Fibroblast of lung (primary cell): ENCODE results near the gene SGK1. TPM values are rescaled to one million over a fixed set of nuclear protein-coding genes. Genes with fewer than 3 reads are reported as not detected.

Experiments
- DNase-seq, 2 donors: peaks; one replicate each; pipeline versions ENCODE4 v3.0.0 to v3.0.0-alpha.2; 2010; ENCODE audit warnings: low read depth in 2 of 2
- H2AFZ ChIP-seq: 2 replicates; pipeline ENCODE4 v1.5.1; 2012; ENCODE audit warnings: low read length, control low read depth, inconsistent platforms
- H3K27ac ChIP-seq: 2 replicates; pipeline ENCODE4 v1.5.1; 2011; ENCODE audit warnings: low read length, control low read depth; ENCODE audit not compliant: insufficient read depth
- H3K27me3 ChIP-seq: 2 replicates; pipeline ENCODE4 v1.5.1; 2011; ENCODE audit warnings: mild to moderate bottlenecking, low read length; ENCODE audit not compliant: control insufficient read depth, insufficient read depth
- H3K36me3 ChIP-seq: 2 replicates; pipeline ENCODE4 v1.5.1; 2011; ENCODE audit warnings: low read length; ENCODE audit not compliant: control insufficient read depth, insufficient read depth
- H3K4me1 ChIP-seq: 2 replicates; pipeline ENCODE4 v1.5.1; 2011; ENCODE audit warnings: low read length; ENCODE audit not compliant: control insufficient read depth, insufficient read depth; ENCODE audit errors: extremely low read depth
- H3K4me2 ChIP-seq: 2 replicates; pipeline ENCODE4 v1.5.1; 2011; ENCODE audit warnings: low read length, control low read depth; ENCODE audit not compliant: insufficient read depth; ENCODE audit errors: extremely low read depth
- H3K4me3 ChIP-seq, 4 experiments: fragments of 200-600 bp in 1 of 4; sonication (generic) in 1 of 4; replicated peaks in 1 of 4; 2 replicates each; pipeline ENCODE4 v1.5.1; 2011 to 2016; ENCODE audit warnings: low read length in 4 of 4, low read depth in 3 of 4, mild to moderate bottlenecking in 3 of 4, control low read depth in 2 of 4, inconsistent platforms in 1 of 4, mixed read lengths in 1 of 4; ENCODE audit not compliant: insufficient read depth in 1 of 4; ENCODE audit errors: control extremely low read depth in 1 of 4
- H3K79me2 ChIP-seq: 2 replicates; pipeline ENCODE4 v1.5.1; 2012; ENCODE audit warnings: mild to moderate bottlenecking, low read length, inconsistent platforms; ENCODE audit not compliant: control insufficient read depth, insufficient read depth
- H3K9ac ChIP-seq: 2 replicates; pipeline ENCODE4 v1.5.1; 2011; ENCODE audit warnings: mild to moderate bottlenecking, low read length, control low read depth; ENCODE audit not compliant: insufficient read depth
- H3K9me3 ChIP-seq: 2 replicates; pipeline ENCODE4 v1.5.1; 2012; ENCODE audit warnings: low read depth, low read length; ENCODE audit not compliant: control insufficient read depth, insufficient read depth
- H4K20me1 ChIP-seq: 2 replicates; pipeline ENCODE4 v1.5.1; 2011; ENCODE audit warnings: low read length; ENCODE audit not compliant: control insufficient read depth, insufficient read depth; ENCODE audit errors: extremely low read depth
- EZH2 ChIP-seq: IDR thresholded peaks from 2 replicates; pipeline ENCODE4 v1.5.1; 2012; ENCODE audit warnings: low read length, control low read depth, mild to moderate bottlenecking; ENCODE audit errors: missing control alignments
- polyA plus RNA-seq, 2 donors: library from polyadenylated mRNA; depleted of rRNA in 1 of 2; stranded (reverse) in 1 of 2; unstranded in 1 of 2; fragments of >200 nt; gene quantifications; 2 replicates each; pipeline ENCODE4 v1.2.1, GENCODE V29; 2011 to 2012; ENCODE audit warnings: missing spikeins in 1 of 2
- total RNA-seq: library from RNA; depleted of rRNA; stranded (reverse); fragments of >200 nt; gene quantifications from 2 replicates; pipeline ENCODE4 v1.2.1, GENCODE V29; 2014
- TF ChIP-seq, protein P1 (sequence below), 2 donors: IDR thresholded peaks in 1 of 2; conservative IDR thresholded peaks in 1 of 2; 1 replicate in 1 of 2; 2 replicates in 1 of 2; pipeline ENCODE4 v1.5.1; 2011 to 2012; ENCODE audit warnings: low read length in 2 of 2, control low read depth in 1 of 2, inconsistent platforms in 1 of 2, low read depth in 1 of 2, mild to moderate bottlenecking in 1 of 2

The SGK1 gene
- total and polyA plus RNA-seq, 2 donors (not counting 1 experiment from before 2014, with no cell fraction given), result 132 to 154 TPM

DNA sequence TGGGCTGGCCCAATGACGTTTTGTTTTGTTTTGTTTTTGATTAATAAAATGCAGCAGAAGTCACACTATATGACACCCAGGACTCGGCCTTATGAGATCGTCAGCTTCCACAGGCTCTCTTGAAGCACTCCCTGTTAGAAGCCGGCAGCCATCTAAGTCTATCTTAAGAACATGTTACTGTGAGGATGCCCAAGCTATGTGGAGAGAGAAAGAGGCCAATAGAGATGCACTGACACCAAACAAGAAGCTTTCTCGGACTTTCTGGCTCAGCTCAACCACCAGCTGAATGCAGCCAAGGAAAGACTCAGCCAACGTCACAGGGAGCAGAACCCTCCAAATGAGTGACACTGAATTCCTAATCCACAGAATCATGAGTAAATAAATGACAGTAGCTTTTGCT is 14.0 kb downstream of the SGK1 start:
- H3K9me3 ChIP-seq, result no peaks in the 10 kb centered on the region
- H3K4me1 ChIP-seq, result peaks cover 8% of the 10 kb centered on the region
- H2AFZ ChIP-seq, result peak overlapping the region; percentile 75
- no peaks in the 10 kb centered on the region for H3K36me3 ChIP-seq
- H3K4me2 ChIP-seq, result peak overlapping the region; percentile 35
- peak overlapping the region; percentile 34 for H3K27ac ChIP-seq
- no peaks in the 10 kb centered on the region for H4K20me1 ChIP-seq
- no peak overlapping the region for H3K9ac ChIP-seq
- no peaks in the 10 kb centered on the region for H3K27me3 ChIP-seq
- H3K4me3 ChIP-seq, result no peak overlapping the region
- no peaks in the 10 kb centered on the region for H3K79me2 ChIP-seq
- TF ChIP-seq, protein P1, sequence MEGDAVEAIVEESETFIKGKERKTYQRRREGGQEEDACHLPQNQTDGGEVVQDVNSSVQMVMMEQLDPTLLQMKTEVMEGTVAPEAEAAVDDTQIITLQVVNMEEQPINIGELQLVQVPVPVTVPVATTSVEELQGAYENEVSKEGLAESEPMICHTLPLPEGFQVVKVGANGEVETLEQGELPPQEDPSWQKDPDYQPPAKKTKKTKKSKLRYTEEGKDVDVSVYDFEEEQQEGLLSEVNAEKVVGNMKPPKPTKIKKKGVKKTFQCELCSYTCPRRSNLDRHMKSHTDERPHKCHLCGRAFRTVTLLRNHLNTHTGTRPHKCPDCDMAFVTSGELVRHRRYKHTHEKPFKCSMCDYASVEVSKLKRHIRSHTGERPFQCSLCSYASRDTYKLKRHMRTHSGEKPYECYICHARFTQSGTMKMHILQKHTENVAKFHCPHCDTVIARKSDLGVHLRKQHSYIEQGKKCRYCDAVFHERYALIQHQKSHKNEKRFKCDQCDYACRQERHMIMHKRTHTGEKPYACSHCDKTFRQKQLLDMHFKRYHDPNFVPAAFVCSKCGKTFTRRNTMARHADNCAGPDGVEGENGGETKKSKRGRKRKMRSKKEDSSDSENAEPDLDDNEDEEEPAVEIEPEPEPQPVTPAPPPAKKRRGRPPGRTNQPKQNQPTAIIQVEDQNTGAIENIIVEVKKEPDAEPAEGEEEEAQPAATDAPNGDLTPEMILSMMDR (conservative IDR thresholded peaks at IDR 0.05 in 1 of 2, IDR thresholded peaks at IDR 0.05 in 1 of 2; ENCODE audit: low read depth in 1 of 2, low read length in 2 of 2), result no peak
- no peak for TF ChIP-seq EZH2
- DNase-seq, result no peak

DNA sequence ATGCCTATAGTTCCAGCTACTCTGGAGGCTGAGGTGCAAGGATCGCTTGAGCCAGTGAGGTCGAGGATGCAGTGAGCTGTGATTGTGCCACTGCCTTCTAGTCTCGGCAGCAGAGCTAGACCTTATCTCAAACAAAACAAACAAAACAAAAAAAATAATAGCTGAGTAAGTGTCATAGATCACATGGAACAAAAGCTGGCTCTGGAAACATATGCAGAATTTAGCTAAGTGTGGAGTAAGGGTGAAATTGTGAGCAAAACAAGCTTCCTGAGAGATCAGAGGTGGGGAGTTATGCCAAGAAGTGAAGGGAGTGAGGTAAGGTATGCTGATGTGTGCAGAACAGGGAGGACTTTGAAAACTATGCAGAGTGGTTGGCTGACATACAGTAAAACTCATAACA is 18.7 kb downstream of the SGK1 start:
- H3K4me2 ChIP-seq, result no peak overlapping the region
- H3K27ac ChIP-seq, result no peak overlapping the region
- TF ChIP-seq EZH2, result no peak
- TF ChIP-seq, protein P1 (conservative IDR thresholded peaks at IDR 0.05 in 1 of 2, IDR thresholded peaks at IDR 0.05 in 1 of 2; ENCODE audit: low read depth in 1 of 2, low read length in 2 of 2), result no peak
- H3K27me3 ChIP-seq, result no peaks in the 10 kb centered on the region
- H3K36me3 ChIP-seq, result no peaks in the 10 kb centered on the region
- H3K9ac ChIP-seq, result no peak overlapping the region
- H3K9me3 ChIP-seq, result no peaks in the 10 kb centered on the region
- DNase-seq, result peak; percentile 84 to 90
- no peaks in the 10 kb centered on the region for H3K79me2 ChIP-seq
- peaks cover 12% of the 10 kb centered on the region for H3K4me1 ChIP-seq
- H3K4me3 ChIP-seq, result no peak overlapping the region
- no peak overlapping the region for H2AFZ ChIP-seq
- H4K20me1 ChIP-seq, result no peaks in the 10 kb centered on the region

DNA sequence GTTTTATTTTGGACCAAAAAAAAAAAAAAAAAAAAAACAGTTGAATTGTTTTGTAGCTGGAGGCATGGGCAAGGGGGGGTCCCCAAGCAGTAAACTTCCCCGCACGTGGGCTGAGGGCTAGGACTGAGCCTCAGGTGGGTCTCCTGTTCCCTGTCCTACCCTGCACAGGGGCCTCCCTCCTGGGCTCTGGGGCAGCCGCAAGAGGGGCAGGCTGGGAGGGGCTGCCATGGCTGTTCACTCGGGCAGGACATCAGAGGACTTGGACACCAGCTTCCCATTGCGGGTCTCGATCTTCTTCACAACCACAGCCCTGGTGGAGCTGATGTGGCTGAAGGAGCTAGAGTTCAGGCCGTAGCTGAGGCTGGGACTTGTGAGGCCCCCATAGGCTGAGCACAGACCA is 21.1 kb downstream of the SGK1 start:
- Histone ChIP-seq H3K79me2 (no peaks in the 10 kb centered on the region), H3K9me3 (no peaks in the 10 kb centered on the region), H3K4me3 (no peak overlapping the region), H3K27ac (peak overlapping the region; percentile 86), H4K20me1 (no peaks in the 10 kb centered on the region), H3K4me2 (no peak overlapping the region), H3K27me3 (no peaks in the 10 kb centered on the region), H3K9ac (no peak overlapping the region), H3K36me3 (no peaks in the 10 kb centered on the region), H3K4me1 (peaks cover 7% of the 10 kb centered on the region), H2AFZ (no peak overlapping the region)
- DNase-seq, result no peak
- TF ChIP-seq, protein P1 (conservative IDR thresholded peaks at IDR 0.05 in 1 of 2, IDR thresholded peaks at IDR 0.05 in 1 of 2; ENCODE audit: low read depth in 1 of 2, low read length in 2 of 2), result no peak
- no peak for TF ChIP-seq EZH2
